Subcutaneous adipose tissue (tissue), 4 donors: ENCODE measurements around the gene DNAH10. TPM values are rescaled to one million over a fixed set of nuclear protein-coding genes. Genes with fewer than 3 reads are reported as not detected.

ENCODE experiments used
- total RNA-seq, 4 donors: library from RNA; depleted of rRNA; stranded (reverse); fragments of >200 nt; gene quantifications; one replicate each; pipeline ENCODE4 v1.1.0, GENCODE V29; 2016
- TF ChIP-seq, protein P1 (sequence below): fragments of 450-650 bp; IDR thresholded peaks from one replicate; pipeline ENCODE4 v1.5.1; 2016; ENCODE audit warnings: low read depth, mild to moderate bottlenecking, control low read depth, antibody characterized with exemption, moderate library complexity

DNAH10 gene
- total RNA-seq, 4 donors from 2014 or later = under 0.01 to 0.19 (median 0.08) TPM

DNA sequence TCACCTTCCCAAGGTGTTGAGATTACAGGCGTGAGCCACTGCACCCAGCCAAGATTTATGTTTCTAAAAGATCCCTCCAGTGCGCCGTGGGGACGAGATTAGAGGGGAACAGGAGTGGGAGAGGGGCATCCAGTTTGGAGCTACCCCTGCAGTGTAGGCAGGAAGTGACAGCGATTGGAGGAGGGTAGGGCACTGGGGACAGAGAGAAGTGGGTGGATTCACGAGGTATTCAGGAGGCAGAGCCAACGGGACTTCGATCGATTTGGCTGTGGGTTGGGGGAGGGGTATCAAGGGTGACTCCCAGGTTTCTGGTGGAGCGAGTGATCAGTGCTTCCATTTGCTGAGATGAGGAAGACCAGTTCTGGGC lies 128.4 kb downstream of the DNAH10 start:
- TF ChIP-seq, protein P1, sequence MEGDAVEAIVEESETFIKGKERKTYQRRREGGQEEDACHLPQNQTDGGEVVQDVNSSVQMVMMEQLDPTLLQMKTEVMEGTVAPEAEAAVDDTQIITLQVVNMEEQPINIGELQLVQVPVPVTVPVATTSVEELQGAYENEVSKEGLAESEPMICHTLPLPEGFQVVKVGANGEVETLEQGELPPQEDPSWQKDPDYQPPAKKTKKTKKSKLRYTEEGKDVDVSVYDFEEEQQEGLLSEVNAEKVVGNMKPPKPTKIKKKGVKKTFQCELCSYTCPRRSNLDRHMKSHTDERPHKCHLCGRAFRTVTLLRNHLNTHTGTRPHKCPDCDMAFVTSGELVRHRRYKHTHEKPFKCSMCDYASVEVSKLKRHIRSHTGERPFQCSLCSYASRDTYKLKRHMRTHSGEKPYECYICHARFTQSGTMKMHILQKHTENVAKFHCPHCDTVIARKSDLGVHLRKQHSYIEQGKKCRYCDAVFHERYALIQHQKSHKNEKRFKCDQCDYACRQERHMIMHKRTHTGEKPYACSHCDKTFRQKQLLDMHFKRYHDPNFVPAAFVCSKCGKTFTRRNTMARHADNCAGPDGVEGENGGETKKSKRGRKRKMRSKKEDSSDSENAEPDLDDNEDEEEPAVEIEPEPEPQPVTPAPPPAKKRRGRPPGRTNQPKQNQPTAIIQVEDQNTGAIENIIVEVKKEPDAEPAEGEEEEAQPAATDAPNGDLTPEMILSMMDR = no peak

DNA sequence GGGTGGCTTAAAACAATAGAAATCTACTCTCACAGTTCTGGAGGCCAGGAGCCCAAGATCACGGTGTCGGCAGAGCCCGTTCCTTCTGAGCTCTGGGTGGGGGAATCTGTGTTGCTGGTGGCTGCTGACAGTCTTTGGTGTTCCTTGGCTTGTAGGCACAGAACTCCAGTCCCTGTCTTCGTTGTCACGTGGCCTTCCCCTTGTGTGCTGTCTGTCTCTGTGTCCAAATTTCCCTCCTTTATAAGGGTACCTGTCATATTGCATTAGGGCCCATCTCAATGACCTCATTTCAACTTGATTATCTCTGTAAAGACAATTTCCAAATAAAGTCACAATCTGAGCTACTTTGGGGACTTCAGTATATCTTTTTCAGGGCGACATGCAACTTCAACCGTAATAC lies 128.9 kb downstream of the DNAH10 start:
- TF ChIP-seq, protein P1 = no peak

DNA sequence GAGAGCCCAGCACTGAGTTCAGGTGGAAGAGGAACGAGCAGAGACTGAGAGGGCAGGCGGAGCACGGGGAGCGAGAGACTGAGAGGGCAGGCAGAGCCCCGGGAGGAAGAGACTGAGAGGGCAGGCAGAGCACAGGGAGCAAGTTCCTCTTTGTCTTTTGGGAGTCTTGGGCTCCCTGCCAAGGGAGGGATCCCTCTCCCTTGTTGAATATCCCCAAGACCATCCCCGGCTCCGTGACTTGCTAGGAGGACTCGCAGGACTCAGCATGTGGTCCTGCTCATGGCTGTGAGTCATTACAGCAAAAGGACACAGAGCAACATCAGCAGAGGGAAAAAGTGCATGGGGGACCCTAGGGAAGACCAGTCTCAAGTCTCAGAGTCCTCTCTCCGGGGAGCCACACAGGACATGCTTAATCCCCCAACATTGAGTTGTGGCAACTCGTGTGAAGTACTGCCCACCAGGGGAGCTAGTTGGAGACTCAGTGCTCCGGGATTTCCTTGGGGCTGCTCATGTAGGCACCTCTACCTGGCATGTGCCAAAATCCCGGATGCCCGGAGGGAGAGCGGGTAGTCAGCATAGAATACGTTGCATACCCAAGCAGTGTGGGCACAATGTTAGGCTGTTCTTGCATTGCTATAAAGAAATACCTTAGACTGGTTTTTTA lies 129.5 kb downstream of the DNAH10 start:
- TF ChIP-seq, protein P1 = no peak

DNA sequence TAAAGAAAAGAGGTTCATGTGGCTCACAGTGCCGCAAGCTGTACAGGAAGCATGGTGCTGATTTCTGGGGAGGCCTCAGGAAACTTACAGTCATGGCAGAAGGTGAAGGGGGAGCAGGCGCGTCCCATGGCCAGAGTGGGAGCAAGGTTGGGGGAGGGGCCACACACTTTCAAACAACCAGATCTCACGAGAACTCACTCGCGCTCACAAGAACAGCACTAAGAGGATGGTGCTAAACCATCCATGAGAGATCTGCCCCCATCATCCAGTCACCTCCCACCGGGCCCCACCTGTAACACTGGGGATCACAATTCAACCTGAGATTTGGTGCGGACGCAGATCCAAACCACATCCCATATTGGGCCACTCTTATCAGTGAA lies 130.1 kb downstream of the DNAH10 start:
- TF ChIP-seq, protein P1 = no peak

DNA sequence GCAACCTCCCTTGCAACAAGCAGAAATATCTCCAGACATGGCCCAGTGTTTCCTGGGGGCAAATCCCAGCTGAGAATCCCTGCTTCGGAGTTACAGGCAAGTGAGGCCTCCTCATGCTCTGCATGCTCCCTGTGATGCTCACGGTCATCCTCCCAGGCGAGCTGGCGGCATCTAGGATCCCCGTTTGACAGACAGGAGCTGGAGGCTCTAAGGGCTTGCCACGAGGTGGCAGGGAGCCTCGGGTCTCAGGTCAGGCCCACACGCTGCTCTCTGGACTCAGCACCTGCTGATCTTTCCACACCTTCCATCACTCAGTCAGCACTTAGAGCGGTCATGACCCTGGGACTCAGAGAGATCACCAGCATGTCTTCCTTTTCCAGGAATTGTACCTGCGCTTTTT lies 130.8 kb downstream of the DNAH10 start:
- TF ChIP-seq, protein P1 = no peak

DNA sequence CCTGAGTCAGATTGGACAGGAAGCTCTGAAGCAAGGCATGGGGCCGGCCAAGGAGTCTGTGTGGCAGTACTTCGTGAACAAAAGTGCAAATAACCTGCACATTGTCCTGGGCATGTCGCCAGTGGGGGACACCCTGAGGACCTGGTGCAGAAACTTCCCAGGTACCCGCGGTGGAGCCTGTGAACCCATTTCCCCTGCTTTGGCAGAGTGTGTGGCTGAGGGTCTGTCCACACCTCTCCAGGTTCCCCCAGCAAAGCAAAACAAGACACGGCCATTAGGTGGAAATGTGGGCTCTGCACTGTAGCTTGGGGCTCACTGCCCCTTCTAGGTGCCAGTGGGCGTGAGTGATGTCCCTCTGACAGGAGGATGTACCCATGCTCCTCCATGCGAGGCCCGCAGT lies 131.2 kb downstream of the DNAH10 start:
- TF ChIP-seq, protein P1 = no peak

DNA sequence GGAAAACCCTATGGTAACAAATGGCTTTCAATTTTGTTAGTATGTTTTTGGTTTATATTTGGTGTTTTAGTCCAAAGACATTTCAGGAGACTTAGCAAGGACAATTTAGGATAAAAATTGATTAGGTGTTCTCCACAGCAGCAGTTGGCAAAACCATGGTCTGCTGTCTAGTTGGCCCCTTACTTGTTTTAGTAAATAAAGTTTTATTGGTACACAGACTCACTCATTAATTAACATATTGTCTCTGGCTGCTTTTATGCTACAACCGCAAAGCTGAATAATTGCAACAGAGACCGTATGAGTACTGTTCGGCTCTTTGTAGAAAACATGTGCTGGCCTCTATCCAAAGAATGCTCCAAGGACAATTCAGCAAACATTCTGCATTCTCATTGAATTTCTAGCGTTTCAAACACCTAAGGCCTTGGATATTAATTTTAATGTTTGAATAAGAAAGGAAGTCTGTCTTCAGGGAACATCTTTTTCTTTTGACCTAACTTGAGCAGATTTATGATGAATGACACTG lies 132.8 kb downstream of the DNAH10 start:
- TF ChIP-seq, protein P1 = no peak
